GM18505 (cell line): Measurements from ENCODE around the gene ABCB4.

Experiments
- ATAC-seq: cut with Tn5 transposase; IDR thresholded peaks from one replicate; pipeline ENCODE4 v1.9.1; 2021; ENCODE audit not compliant: unreplicated experiment
- POLR2A ChIP-seq: IDR thresholded peaks from 4 replicates; pipeline ENCODE4 v1.6.1; 2011; ENCODE audit warnings: borderline replicate concordance; ENCODE audit not compliant: insufficient read depth, insufficient read length; ENCODE audit errors: extremely low read depth

The ABCB4 gene

GRCh38 chr7:87424075-87424474 is 51.4 kb downstream of the ABCB4 start:
- no peak for ATAC-seq
- no peak for TF ChIP-seq POLR2A

- no peak for TF ChIP-seq POLR2A
- ATAC-seq = no peak
These were observed 55.3 kb downstream of the ABCB4 start for GRCh38 chr7:87420173-87420572.

- TF ChIP-seq POLR2A = no peak
- no peak for ATAC-seq
These were observed 58.5 kb downstream of the ABCB4 start for GRCh38 chr7:87416682-87417587.

GRCh38 chr7:87414794-87415188 is 60.7 kb downstream of the ABCB4 start:
- no peak for TF ChIP-seq POLR2A
- ATAC-seq = no peak

GRCh38 chr7:87413951-87414793 is 61.3 kb downstream of the ABCB4 start:
- ATAC-seq = no peak
- TF ChIP-seq POLR2A = no peak

GRCh38 chr7:87413029-87413428 is 62.5 kb downstream of the ABCB4 start:
- ATAC-seq = no peak
- no peak for TF ChIP-seq POLR2A

- no peak for ATAC-seq
- no peak for TF ChIP-seq POLR2A
These were observed 64.3 kb downstream of the ABCB4 start for GRCh38 chr7:87411186-87411585.

- ATAC-seq = no peak
- TF ChIP-seq POLR2A = no peak
These were observed 70.8 kb downstream of the ABCB4 start for GRCh38 chr7:87404674-87405073.

- TF ChIP-seq POLR2A = no peak
- ATAC-seq = no peak
These were observed 77.0 kb downstream of the ABCB4 start for GRCh38 chr7:87398446-87398845.

- no peak for ATAC-seq
- TF ChIP-seq POLR2A = no peak
These were observed 79.9 kb downstream of the ABCB4 start for GRCh38 chr7:87395442-87396020.

GRCh38 chr7:87391020-87391701 is 84.3 kb downstream of the ABCB4 start:
- no peak for TF ChIP-seq POLR2A

GRCh38 chr7:87380905-87381304 is 94.6 kb downstream of the ABCB4 start:
- TF ChIP-seq POLR2A = no peak

More at GRCh38 chr7:87391020-87391701, 84.3 kb downstream of the ABCB4 start:
- no peak for ATAC-seq

More at GRCh38 chr7:87380905-87381304, 94.6 kb downstream of the ABCB4 start:
- ATAC-seq = no peak
